ENCODE results near the gene TRIM16.
A peak's percentile ranks its signal among the peaks of the same experiment; 100 is the strongest.
"Not testable (repeated sequence)": the region's sequence is repeated elsewhere in the genome, so short reads cannot be mapped to it uniquely, and the experiment has no call there.

The TRIM16 gene

DNA sequence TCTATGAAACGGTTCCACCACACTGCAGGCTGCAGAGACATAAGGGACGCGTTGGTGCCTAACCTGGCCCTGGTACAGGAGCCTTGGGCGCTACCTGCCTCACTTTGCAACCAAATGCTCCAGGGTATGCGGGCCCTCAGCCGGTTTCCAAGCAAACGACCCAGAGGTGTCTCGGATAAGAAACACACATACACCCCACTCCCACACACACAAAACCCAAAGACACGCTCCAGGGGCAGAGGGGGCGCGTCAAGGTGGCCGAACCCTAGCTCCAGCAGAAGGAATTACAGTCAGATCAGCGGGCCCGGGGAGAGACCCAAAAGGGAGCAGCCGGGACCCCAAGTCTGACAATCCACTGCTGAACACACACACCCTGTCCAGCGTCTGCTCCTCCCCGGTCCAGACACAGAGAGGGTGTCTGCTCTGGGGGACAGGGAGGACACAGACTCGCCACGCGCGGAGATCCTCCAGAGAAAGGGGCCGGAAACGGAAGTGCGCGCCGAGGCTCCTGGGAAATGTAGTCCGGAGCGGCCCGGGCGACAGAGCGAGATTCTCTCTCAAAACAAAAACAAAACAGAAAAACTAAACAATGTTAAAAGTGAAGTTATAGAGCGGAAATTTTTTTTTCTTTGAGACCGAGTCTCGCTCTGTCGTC lies at the start of gene TRIM16:
TSS of gene TRIM16 (minus strand) at position 488 of the 655 bp plus-strand sequence. CDS start 32,702 bp downstream, outside the sequence.
- H3K4me3 ChIP-seq (ENCODE audit: low read depth, low read length) = peak within 1 kb of the TSS; percentile 63

- H3K4me3 ChIP-seq (ENCODE audit: low read depth, low read length) = not testable (repeated sequence)
Observed at GRCh38 chr17:15733174-15733789, 49.2 kb upstream of the TRIM16 start.

- H3K4me3 ChIP-seq (ENCODE audit: low read depth, low read length) = not testable (repeated sequence)
Observed at GRCh38 chr17:15731900-15732299, 47.8 kb upstream of the TRIM16 start, which contains the start of gene TBC1D26. Gene TBC1D26 (plus strand): TSS chr17:15732283. CDS start chr17:15735349, 3,066 bp downstream.

GRCh38 chr17:15730535-15730934 lies 46.4 kb upstream of the TRIM16 start:
- H3K4me3 ChIP-seq (ENCODE audit: low read depth, low read length) = not testable (repeated sequence)

DNA sequence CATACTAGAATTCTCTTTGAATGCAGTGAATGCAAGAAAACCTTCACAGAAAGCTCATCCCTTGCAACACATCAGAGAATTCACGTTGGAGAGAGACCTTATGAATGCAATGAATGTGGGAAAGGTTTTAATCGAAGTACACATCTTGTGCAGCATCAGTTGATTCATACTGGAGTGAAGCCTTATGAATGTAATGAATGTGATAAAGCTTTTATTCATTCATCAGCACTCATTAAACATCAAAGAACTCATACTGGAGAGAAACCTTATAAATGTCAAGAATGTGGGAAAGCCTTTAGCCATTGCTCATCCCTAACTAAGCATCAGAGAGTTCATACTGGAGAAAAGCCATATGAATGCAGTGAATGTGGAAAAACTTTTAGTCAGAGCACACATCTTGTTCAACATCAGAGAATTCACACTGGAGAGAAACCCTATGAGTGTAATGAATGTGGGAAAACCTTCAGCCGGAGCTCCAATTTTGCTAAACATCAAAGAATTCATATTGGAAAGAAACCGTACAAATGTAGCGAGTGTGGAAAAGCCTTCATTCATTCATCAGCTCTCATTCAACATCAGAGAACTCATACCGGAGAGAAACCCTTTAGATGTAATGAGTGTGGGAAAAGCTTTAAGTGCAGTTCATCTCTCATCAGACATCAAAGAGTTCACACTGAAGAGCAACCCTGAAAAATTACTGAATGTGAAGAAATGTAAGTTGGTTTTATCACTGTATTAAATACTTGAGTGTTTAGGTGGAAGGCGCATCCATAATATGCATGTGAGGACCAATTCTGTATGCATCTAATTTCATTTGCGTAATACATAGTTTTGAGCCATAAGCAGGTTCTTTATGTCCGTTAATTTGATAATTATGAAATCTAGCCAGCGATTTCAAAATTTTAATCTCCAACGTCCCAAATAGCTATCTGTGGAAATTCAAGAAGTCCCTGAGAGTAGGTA lies 32.8 kb upstream of the TRIM16 start:
- H3K4me3 ChIP-seq (ENCODE audit: low read depth, low read length) = not testable (repeated sequence)

GRCh38 chr17:15708879-15709278 lies 24.8 kb upstream of the TRIM16 start:
- not testable (repeated sequence) for H3K4me3 ChIP-seq (ENCODE audit: low read depth, low read length)

DNA sequence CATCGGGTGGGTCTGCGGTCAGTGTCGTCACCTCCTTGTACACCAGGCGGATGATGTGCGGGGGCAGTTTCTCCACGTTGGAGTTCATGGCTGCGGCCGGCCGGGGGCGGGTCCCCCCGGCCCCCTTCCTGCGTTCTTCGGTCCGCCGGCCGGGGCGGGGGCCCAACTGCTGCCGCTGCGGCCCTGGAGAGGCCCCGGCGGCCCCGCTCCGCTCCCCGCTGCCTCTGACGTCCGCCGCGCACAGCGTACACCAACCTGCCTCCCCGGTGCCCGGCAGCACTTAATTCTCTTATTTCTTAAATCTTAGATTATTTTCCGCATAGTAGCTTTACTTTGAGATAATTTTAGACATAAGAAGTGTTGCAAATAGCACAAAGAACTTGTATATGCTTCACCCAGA lies 20.7 kb upstream of the TRIM16 start:
- not testable (repeated sequence) for H3K4me3 ChIP-seq (ENCODE audit: low read depth, low read length)

GRCh38 chr17:15704239-15704638 lies 20.1 kb upstream of the TRIM16 start:
- H3K4me3 ChIP-seq (ENCODE audit: low read depth, low read length) = not testable (repeated sequence)

GRCh38 chr17:15699937-15700336 lies 15.8 kb upstream of the TRIM16 start:
- peak overlapping the region; percentile 61 for H3K4me3 ChIP-seq (ENCODE audit: low read depth, low read length)

DNA sequence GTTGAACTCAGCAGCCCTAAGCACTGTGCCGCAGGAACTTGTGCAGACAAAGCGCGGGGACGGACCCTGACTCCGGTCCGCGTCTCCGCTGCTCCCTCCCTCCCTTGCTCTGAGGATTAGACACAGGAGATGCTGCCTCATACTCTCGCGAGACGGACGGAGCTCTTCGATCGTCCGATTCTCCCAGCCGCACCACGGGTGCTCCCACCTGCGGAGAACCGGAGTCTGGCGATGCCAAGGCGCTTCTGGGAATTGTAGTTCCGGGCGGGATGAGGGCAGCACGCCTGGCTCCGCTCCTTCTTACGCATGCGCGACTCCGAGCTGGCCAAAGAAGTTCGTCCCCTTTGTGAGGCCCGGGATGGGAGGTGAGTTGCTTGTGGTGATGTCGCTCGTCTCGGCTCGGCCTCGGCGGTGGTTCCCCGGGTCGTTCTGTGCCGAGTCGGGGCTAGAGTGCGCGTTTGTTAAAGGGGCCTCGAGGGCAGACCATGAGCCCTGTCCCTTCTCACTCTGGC lies 15.4 kb upstream of the TRIM16 start, which contains the start of gene ZNF286A:
TSS of gene ZNF286A (plus strand) at position 340 of the 512 bp plus-strand sequence. CDS start 578 bp downstream, outside the sequence.
- H3K4me3 ChIP-seq (ENCODE audit: low read depth, low read length) = peak within 1 kb of the TSS; percentile 61

- peak overlapping the region; percentile 24 for H3K4me3 ChIP-seq (ENCODE audit: low read depth, low read length)
Observed at GRCh38 chr17:15698967-15699366, 14.9 kb upstream of the TRIM16 start.

DNA sequence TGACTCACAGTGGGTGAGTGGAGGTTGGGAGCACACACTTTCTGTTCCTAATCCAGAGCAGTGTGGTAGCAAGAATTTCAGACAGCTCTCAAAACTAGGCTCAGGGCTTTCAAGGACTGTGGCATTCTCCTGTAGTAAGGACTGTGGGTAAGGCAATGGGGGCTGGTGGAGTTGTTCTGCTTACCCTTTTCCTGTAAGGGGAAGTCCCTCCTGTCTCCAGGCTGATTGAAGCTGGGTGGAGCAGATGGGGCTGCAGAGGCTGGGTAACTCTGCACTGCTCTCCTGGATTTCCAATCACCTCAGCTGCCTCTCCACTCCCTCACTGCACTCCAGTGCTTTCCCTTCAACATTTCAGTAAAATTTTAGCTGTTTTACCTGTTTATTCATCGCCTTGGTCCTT lies 3.4 kb upstream of the TRIM16 start:
- H3K4me3 ChIP-seq (ENCODE audit: low read depth, low read length) = not testable (repeated sequence)

- not testable (repeated sequence) for H3K4me3 ChIP-seq (ENCODE audit: low read depth, low read length)
Observed at GRCh38 chr17:15683135-15683534, 976 bp downstream of the TRIM16 start.

- not testable (repeated sequence) for H3K4me3 ChIP-seq (ENCODE audit: low read depth, low read length)
Observed at GRCh38 chr17:15675991-15676390, 8.1 kb downstream of the TRIM16 start.

DNA sequence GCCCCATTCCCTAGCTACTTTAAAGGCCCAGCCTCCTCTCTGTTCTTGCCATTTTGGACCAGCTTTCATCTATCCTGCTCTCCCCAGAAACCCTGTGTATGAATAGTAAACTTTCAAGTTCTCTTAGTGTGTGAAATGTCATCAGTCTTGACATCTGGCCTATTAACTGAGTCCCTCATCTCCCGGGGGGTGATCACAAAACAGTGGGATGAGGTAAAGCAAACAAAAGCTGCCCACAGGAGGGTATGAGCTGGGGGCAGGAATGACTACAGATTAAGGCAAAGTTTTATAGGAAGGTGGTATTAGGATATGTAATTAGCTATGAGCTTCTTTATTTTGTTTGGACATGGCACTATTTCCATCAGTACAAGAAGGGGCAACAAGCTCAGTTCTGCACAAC lies 9.5 kb downstream of the TRIM16 start:
- not testable (repeated sequence) for H3K4me3 ChIP-seq (ENCODE audit: low read depth, low read length)

GRCh38 chr17:15669526-15669925 lies 14.6 kb downstream of the TRIM16 start:
- H3K4me3 ChIP-seq (ENCODE audit: low read depth, low read length) = not testable (repeated sequence)

DNA sequence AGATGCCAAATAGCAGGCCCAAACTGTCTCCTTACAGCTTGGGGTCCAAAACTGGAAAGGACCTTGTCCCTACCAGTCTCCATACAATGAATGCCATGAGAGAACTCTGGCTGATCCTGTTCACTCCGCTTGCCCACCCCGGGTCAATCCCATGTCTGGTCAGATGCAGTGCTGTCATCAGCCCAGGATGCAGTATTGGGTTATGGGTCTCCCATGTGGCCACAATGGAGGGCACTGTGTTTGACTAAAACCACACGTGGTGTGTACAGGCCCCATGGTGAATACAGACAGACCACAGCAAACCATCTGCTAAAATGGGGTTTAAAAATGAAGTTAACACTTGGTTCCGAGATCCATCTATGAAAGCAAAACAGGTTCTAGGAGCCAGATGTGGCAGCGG lies 20.4 kb downstream of the TRIM16 start:
- H3K4me3 ChIP-seq (ENCODE audit: low read depth, low read length) = no peak overlapping the region

GRCh38 chr17:15663176-15663575 lies 20.9 kb downstream of the TRIM16 start:
- no peak overlapping the region for H3K4me3 ChIP-seq (ENCODE audit: low read depth, low read length)

DNA sequence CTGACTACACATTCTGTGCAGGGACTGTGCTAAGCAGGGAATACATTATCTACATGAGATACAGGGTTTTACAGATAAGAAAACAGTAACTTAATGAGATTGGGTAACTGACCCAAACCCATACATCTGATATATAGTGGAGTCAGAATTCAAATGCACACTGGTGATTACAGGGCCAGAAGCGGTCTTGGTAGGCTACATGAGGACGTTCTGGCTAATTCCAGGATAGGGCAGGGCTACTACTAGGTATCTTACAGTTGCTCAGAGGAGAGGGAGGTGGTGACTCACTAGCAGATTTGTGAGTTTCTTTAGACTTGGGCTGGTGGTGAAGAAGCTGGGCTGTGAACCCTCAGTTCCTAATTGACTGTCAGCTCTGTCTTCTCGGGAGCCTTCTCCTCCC lies 21.4 kb downstream of the TRIM16 start:
- no peak overlapping the region for H3K4me3 ChIP-seq (ENCODE audit: low read depth, low read length)

- no peak overlapping the region for H3K4me3 ChIP-seq (ENCODE audit: low read depth, low read length)
Observed at GRCh38 chr17:15660077-15660476, 24.0 kb downstream of the TRIM16 start.

GRCh38 chr17:15659663-15660062 lies 24.4 kb downstream of the TRIM16 start:
- no peak overlapping the region for H3K4me3 ChIP-seq (ENCODE audit: low read depth, low read length)

All from iPS-11a (cell line).